ENCODE results near the gene PDZD8.
"Not testable (repeated sequence)": the region's sequence is repeated elsewhere in the genome, so short reads cannot be mapped to it uniquely, and the experiment has no call there.

PDZD8 gene

DNA sequence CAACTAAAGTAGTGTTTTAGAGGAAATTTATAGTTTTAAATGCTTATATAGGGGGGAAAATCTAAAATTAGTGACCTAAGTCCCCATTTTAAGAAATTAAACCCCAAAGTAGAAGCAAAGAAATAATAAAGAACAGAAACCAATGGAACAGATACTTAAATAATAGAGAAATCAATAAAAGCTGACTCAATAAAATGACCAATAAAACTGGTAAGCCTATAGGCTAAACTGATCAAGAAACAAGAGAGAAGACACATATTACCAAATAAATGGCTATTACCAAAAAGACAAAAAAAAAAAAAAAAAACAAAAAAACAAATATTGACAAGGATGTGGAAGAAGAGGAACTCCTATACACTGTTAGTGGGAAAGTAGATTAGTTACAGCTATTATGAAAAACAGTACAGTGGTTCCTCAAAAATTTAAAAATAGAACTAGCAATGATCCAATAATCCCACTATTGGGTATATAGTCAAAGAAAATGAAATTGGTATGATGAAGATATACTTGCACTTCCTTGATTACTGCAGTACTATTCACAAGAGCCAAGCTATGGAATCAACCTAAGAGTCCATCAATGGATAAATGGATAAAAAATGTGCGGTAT, 81.1 kb downstream of the PDZD8 start:
- no peak for DNase-seq (ENCODE audit: low spot score)

DNA sequence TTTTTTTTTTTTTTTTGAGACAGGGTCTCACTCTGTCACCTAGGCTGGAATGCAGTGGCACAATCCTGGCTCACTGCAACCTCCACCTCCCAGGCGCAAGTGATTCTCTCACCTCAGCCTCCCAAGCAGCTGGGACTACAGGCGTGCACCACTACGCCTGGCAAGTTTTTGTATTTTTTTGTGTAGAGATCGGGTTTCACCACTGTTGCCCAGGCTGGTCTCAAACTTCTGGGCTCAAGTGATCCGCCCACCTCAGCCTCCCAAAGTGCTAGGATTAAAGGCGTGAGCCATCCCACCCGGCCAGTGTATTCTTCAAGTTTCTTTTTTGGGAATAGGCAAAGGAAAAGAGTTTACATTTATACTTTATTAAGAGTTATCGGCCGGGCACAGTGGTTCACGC, 84.4 kb downstream of the PDZD8 start:
- not testable (repeated sequence) for DNase-seq (ENCODE audit: low spot score)

DNA sequence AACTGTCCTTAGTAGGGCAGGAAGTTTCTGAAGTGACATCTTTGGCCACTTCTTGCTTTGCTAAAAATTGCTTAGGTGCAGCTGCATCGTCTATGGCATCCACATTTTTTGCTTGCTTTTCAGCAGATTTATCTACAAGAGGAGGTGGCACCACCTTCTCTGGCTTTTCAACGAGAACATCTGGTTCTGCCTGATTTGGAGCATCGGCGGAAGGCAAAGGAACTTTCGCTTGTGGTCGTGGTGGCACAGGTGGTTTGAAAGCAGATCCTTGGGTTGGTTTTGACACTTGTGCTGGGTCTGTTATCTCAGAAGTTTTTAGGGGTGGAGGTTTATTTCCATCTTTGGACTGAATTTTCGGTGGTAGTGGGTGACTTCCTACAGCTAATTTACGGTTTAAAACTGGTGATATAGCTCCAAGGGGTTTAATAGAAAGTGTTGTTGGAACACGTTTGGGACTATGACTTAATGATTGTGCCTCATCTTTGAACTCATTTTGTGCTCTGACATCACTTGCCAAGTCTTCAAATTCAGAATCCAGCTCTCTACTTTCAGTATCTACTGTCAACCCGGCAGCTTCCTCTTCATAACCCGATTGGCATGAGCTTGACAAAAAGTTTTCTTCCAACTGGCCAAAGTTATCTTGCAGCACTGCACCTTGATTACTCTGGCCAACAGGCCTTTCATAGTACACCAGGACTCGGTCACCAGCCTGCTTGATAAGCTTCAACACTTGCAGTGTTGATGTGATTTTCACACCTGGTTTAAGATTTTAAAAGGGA, 90.3 kb downstream of the PDZD8 start:
- no peak for DNase-seq (ENCODE audit: low spot score)

DNA sequence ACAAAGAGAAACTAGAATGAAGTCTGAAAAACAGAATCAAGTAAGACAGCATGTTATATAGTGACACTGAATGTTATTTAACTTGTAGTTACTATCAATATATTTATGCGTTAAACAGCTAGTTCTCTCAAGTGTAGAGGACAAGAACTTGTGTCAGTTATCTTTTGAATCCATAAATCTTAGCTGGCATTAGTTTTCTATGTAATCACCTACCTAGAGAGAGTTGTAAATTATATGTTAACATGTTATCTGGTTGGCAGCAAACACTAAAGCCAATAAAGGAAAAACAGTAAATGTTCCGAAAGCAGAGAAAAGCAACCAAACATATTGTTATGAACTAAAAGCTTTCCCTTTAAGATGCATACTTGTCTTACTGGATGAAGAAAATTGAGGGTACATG, 97.6 kb downstream of the PDZD8 start:
- DNase-seq (ENCODE audit: low spot score) = no peak

DNA sequence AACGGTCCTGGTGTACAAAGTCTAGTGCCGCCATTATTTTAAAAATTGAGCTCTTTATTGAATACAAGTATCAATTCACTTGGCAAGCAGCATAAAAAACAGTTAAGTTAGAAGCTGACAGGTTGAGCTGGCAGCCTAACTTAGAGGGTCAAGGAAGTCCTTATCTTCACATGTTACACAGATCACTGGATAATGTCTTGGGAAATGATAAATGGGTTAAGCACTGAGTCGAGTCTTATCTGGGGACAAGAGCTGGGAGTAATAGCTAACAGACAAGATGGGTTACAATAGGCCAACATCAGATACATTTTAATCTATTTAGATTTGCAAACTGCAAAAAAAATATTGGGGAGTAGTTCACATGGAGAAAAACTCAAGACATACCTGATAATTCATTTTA, 100.1 kb downstream of the PDZD8 start:
- no peak for DNase-seq (ENCODE audit: low spot score)

DNA sequence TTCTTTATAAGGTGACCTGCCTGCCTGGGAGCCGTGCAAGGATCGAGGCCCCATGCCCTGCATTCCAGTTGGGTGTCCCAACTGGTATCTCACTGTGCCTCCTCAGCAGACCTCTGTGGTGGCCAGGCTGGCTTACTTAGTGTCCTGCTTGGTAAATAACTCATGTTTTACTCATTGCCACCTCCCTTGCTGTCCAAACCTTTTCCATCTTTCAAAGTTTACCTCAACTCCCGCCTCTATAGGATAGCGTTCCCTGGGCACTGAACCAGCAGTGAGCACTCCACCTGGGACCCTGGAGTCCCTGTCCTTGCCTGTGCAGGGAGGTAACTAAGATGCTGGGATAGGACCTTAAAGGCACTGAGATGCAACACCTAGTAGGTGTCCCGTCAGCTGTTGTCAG, 100.7 kb downstream of the PDZD8 start:
- DNase-seq (ENCODE audit: low spot score) = no peak

DNA sequence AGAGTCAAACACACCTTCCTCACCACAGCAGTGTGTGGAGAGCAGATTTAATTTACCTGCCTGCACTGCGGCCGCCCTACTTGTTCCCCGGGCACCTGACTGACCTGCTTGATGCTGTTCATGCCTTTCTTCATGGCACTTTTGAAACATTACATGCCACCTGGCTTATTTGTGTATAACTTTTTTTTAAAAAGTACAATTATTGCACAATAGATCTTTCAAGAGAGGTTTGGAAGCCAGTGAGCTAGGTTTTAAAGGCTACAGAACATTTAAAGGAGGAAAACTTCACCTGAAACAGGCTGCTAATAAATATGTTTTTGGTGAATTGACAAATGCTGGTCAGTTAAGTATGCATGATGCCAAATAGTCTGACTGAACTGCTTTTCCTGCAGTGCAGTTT, 101.3 kb downstream of the PDZD8 start:
- DNase-seq (ENCODE audit: low spot score) = no peak

DNA sequence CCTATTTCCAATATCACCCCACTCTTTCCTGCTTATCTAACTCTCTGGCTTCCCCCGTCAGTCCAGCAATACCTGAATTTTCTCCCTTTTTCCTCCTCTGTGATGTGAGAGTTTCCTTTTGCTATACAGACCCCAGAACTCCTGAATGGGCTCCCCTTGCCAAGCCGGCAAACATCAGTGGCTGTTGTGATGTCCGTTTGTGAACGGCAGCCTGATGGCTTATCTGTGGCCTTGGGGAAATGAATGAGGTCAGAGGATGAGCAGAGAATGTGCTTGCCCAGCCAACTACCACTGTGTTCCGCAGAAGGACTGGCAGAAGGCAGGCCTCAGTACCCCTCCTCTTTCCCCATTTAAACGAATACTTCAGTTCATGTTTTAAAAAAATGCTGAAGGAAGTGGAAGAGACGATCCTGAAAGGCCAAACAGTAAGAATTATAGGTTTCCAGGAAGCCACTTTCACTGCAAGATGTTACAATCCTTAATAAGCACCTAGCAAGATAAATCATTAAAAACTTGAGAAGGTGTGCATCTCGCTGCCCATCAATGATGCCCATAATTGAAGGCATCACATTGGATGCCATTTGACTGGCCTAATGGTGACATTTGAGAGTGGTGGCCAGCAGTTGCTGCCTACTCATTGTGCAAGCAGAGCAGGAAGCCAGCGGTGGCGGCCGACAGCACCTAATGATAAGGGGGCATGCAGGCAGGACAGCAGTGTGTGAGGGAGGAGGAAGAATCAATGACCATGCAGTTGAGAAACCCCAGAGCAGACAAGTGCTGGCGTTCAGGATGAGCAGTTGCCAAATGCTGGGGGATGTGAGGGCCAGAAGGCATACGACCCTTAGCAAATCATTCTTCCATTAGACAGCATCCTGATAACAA, 102.8 kb downstream of the PDZD8 start:
- no peak for DNase-seq (ENCODE audit: low spot score)

DNA sequence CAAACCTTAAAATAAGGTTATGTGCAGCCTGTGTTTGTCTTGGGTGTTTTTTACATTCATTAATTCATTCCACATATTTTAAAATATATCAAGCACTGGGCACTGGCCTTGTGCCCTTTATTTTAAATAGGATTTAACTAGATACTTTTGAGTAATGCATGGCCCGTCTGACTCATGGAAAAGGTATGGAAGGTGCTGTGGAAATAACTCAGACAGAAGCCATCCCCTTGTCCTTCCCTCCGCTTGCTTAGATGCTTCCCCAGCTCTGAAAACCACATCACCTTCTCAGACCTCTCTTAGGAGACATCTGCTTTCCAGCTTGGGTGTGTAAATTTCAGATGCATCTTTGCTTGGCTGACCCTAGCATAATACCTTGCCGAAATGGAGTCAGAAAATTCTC, 103.8 kb downstream of the PDZD8 start:
- no peak for DNase-seq (ENCODE audit: low spot score)

DNA sequence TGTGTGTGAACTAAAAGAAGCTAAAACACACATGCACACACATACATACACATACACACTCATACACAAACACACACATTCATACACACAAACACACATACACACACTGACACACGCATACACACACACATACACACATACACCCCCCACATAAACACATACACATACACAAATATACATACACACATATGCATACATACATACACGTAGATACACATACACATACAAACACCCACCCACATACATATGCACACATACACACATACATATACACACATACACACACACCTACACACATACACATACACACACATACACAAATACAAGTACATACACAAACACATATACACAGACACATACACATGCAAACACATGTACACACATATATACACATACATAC, 106.3 kb downstream of the PDZD8 start:
- no peak for DNase-seq (ENCODE audit: low spot score)

DNA sequence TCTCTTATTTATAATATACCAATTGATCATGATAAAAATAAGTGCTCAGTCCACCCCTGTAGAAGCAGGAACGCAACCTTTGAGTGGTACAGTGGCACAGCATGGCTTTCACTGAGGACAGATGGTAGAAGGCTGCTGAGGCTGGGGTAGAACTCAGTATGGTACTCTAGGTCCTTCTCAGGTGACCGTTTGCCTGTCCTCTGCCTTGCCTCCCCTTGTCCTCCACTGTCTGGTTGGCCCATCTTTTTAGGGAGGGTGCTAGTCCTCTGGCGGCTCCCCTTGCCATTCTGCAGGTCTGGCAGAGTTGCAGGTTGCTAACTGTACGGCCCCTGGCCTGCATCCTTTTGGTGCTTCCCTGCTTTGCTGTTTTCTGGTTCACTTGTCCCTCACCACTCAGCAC, 107.0 kb downstream of the PDZD8 start:
- DNase-seq (ENCODE audit: low spot score) = no peak

DNA sequence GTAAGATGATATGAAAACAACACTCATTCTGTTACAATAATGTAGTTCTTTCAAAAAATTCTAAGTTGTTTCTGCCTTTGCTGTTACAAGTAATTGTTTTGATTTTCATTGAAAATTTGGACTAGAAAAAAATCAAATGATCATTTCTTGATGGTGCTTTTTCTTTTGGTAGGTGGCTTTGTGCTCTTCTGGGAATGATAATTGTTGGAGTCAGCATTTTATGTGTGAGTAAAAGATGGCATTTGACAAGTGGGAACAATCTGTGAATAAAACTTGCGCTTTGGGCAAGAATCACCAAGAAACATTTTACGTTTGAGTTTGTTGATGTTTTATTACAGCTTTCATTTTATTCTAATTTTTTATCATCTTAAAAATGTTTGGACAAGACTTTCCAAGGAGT, 108.4 kb downstream of the PDZD8 start:
- DNase-seq (ENCODE audit: low spot score) = no peak

DNA sequence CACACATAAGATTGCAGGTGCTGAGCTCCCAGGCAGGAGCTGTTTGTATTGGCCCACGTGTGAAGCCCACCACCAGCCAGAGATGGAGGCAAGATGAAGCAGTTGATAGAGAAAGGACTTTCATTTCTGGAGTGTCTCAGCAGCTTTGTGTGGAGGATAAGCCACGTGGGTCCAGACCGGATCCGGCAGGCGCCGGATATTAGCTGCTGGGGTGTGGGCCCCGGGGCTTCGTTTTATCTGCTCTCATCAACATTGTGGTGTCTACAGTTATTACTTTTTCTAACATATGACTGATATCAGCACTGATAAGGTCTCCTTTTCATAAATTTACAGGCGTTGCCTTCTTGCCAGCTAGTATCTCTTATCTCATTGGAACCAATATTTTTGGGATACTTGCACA, 108.8 kb downstream of the PDZD8 start:
- DNase-seq (ENCODE audit: low spot score) = no peak

DNA sequence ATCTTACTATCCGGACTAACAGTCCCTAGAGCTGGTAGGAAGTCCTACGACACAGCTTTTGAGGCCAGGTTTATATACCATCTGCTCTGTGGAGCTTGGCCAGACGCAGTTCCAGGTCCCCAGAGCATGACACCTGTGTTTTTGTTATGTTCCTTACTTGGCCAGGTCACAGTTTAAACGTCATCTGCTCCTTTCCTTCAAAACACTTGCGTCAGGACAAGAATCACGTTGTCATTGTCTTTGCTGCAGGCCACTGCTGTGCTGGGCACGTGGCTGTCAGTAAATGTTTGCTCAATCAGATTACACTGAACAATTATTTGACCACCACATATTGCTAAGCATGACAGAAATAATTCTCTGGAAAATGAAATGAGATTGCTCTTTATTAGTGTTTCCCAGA, 110.5 kb downstream of the PDZD8 start:
- DNase-seq (ENCODE audit: low spot score) = no peak

DNA sequence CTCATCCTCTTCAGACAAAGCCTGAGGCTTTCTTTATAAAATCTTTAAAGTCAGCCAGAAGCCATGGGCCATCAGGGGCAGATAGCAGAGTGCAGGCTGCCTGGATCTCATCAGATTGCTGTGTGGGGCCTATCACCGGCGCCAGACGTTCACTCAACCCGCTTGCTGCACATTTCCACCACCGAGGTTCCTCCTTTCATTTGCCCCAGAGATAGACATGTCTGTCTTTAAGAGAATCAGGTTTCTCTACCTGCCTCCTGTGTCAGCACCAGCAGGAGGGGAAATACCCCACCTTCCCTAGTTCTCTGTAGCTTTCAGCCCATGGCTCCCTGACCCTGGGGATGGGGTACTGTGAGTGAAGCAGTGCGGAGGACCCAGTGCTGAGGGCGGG, 112.3 kb downstream of the PDZD8 start:
- no peak for DNase-seq (ENCODE audit: low spot score)

DNA sequence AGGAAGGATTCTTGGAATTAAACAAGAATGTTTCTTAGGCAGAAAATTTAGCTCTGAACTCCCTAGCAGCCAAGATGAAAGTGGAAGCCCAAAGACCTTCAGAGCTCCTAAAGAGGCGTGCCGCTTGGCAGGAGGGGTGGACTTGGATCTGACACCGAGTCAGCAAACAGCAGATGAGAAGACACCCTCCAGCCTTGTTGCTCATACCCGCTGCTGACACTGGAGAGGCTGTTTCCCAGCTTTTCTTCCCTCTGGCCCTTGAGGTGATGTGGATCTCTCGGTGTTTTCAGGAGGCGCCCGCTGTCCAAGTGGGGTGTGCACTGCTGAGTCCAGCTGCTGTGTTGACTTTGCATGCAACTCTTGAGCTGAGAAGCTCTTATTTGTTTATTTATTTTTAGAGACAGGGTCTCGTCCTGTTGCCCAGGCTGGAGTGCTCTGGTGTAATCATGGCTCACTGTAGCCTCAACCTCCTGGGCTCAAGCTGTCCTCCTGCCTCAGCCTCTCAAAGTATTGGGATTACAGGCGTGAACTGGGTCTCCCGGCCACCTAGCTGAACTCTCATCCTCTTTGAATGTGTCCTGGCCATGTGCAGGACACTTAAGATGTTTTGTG, 112.8 kb downstream of the PDZD8 start:
- DNase-seq (ENCODE audit: low spot score) = no peak

DNA sequence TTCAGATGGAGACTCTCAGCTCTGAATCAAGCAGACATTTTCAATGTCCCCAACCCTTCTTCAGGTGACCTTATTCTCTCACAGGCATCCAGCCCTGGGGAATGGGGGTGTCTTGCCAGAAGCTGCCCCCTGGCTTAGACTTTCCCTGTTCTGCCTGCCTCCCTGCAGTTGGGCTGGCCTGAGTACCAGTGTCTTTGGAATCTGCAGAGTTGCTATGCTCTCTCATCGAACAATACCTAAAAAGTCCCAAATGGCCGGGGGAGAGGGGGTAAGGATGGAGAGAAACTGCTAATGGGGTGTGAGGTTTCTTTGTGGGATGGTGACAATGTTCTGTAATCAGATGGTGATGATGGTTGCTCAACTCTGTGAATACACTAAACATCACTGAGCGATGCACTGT, 113.7 kb downstream of the PDZD8 start:
- no peak for DNase-seq (ENCODE audit: low spot score)

DNA sequence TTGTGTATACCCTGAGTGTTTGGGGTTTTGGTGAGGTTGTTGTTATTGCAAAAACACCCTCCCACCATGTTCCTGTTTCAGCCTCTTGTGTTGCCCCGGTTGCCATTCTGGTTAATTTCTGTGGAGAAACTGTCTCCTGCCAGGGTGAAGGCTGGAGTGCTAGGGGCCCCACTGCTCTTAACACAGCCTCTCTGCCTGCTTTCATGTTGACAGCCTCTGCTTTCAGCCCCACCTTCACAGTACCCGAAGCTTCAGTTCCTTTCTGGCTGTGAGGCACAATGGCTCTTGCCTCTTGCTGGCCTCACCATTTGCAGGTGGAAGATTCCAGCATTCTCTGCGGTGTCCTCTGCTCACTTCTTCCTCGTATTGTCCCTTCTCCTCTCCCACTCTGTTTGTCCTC, 115.2 kb downstream of the PDZD8 start:
- no peak for DNase-seq (ENCODE audit: low spot score)

DNA sequence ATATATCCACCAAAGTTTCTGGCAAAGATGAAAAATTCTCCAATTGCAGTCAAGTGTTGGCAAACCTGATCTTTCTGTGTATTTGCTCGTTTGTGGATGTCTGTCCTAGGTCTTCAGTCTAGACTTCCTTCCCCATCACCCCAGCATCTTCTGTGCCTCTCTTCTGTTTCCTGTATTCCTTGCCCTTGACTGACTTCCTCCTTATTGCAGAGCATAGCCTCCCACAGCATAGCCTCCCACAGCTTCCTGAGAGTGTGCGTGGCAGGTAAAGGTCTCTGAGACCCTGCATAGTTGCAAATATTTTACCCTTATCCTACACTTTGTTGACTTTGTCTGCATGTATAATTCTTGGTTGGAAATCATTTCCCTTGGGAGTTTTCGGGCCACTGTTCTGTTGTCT, 116.0 kb downstream of the PDZD8 start:
- DNase-seq (ENCODE audit: low spot score) = no peak

DNA sequence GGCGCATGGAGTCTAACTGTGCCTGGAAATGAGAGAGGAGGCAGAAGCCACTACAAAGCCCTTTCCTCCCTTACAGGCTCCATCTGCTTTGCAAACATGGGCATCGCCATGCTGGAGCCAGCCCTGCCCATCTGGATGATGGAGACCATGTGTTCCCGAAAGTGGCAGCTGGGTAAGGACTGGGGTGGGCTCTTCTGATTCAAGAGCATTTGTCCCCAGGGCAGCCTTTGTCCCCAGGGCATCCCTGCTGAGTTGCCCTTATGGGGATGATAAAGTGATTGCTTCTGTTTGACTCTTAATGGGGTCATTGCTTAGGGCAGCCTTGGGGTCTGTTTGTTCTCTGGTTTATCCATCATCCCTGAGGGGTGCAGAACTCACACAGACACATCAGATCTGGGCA, 117.5 kb downstream of the PDZD8 start:
- no peak for DNase-seq (ENCODE audit: low spot score)

DNA sequence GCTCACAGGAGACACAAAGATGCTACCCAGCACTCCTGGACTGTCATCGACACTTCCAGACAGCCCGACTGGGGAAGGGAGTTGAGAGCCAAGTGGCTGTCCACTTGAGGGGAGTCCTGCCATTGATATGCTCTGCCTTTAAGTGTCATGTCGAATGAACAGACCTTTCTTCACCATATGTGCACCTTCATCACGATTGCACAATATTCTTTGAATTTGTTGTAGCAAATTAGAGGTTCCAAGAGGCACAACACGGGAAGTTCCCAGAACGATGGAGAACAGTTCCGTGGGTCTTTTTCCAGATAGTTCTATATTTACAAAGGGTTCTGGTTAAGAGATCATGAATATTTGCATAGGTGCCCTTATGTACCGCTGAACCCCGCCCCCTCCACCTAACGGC, 118.3 kb downstream of the PDZD8 start:
- no peak for DNase-seq (ENCODE audit: low spot score)

DNA sequence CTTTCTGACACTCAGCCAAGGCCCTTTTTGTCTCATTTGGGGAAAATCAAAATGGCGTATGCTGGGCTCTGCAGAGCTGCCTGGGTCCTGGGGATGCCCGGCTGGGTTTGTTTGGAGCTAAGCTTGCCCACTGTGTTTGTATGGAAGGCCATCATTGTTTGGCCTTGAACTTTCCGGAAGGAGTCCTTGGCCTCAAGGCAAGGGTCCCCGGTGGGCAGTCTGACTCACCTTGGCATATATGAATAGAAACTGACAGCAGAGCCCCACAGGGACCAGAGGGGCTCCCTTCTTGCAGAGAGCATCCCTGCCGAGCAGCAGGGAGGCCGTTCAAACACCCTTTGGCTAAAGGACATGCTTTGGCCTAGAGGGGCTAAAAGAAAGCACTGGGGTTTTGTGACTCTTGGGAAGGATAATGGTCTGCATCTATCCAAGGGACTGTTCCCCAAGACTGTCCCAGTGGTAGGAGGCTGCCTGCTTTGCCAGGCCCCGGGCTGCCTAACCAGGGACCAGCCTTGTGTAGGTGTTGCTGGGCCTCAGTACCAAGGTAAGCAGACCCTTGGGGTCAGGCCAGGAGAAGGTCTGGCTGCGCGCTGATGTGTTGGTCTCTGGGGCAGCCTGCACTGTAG, 119.3 kb downstream of the PDZD8 start:
- DNase-seq (ENCODE audit: low spot score) = no peak
